ENCODE measurements around the gene INTS1.

The INTS1 gene

DNA sequence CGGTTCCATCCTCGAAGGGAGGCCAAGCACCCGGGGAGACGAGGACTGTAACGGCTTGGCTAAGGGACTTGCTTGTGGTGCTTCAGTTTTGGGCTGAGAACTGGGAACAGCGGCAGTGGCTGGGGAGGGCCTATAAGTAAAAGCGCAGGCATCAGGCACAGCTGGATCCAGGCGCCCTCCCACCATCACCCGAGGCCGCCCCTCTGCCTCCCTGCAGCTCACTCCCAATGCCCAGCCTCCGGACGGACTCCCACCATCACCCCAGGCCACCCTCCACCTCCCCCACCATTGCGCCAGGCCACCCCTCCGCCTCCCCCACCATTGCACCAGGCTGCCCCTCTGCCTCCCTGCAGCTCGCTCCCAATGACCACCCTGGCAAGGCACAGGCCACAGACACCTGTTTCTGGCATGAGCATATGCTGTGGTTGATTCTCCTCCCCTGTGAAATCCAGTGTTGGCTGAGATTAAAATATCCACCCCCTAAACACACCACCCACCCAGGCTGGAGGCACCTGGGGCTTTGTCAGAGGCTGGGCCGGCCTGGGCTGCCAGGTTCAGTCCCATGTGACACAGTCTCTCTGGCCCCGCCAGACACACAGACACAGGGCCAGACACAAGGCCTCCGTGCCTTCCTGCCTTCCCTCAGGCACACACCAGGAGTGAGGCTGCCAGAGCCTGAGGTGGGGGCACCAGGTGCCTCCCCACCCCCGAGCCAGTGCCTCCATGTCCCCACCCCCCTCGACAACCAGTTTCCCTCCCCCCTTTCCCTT, 61.6 kb downstream of the INTS1 start:
- CTCF ChIA-PET = interaction anchor here (0.9 to 1.6 kb wide), 2 partner anchors 11 to 25 kb away, joined by 3 to 4 read pairs; no protein-coding TSS in a partner anchor
- POLR2A ChIA-PET = no interaction called here
- no peak for DNase-seq
- 93% methylated on average over 14 of the region's 20 CpGs for WGBS (ENCODE audit: insufficient coverage)
- Histone ChIP-seq H3K4me3 (ENCODE audit: control insufficient read depth in 1 of 7, extremely low read depth in 1 of 7, insufficient read depth in 4 of 7, low read depth in 2 of 7, low read length in 6 of 7) (no peak overlapping the region), H3K9me3 (ENCODE audit: control extremely low read depth in 1 of 5, control insufficient read depth in 4 of 5, insufficient read depth in 2 of 5, low read depth in 1 of 5, low read length in 4 of 5) (no peaks in the 10 kb centered on the region), H3K27ac (ENCODE audit: insufficient read depth in 1 of 2, low read depth in 1 of 2, low read length in 2 of 2, poor library complexity in 1 of 2, severe bottlenecking in 2 of 2) (no peak overlapping the region), H3K4me1 (ENCODE audit: control extremely low read depth in 1 of 4, control insufficient read depth in 4 of 4, insufficient read depth in 4 of 4, low read length in 3 of 4) (no peaks in the 10 kb centered on the region), H3K27me3 (replicated peaks in 2 of 5; ENCODE audit: control insufficient read depth in 4 of 5, insufficient read depth in 5 of 5, low read length in 4 of 5) (no peaks in the 10 kb centered on the region), H3K36me3 (ENCODE audit: control insufficient read depth in 4 of 4, insufficient read depth in 4 of 4, low read length in 3 of 4) (no peaks in the 10 kb centered on the region)

DNA sequence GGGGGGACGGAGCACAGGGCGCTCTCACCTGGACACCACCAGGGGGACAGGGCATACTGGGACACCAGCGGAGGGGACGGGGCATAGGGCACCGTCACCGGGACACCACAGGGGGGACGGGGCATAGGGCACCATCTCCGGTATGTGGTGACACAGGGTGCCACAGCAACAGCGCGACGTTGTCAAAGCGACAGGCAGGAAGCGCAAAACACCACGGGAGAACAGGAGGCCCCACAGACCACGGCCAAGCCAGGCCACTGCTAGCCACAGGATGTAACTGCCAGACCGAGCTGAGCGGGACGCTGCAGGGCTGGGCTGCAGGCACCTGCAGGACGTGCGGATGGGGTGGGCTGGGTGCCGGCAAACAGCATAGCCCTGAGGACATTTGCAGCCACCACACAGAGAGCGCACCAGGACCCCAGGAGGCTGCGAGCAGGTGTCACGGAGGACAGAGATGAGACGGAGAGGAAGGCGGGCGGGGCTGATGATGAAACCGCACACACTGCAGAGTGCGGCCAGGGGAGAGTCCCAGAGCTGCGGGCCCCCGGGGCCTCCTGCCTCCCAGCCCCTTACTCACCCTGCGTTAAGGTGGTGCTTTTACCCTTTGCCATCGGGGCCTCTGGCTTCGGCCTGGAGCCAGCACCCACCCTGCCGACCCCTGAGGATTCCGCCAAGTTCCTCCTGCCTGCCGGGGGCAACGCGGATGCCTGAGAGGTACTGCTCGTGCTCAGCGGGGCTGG, 62.4 kb downstream of the INTS1 start:
- no peak overlapping the region for H3K4me3 ChIP-seq (ENCODE audit: control insufficient read depth in 1 of 7, extremely low read depth in 1 of 7, insufficient read depth in 4 of 7, low read depth in 2 of 7, low read length in 6 of 7)
- H3K9me3 ChIP-seq (ENCODE audit: control extremely low read depth in 1 of 5, control insufficient read depth in 4 of 5, insufficient read depth in 2 of 5, low read depth in 1 of 5, low read length in 4 of 5) = no peaks in the 10 kb centered on the region
- WGBS (ENCODE audit: insufficient coverage) = 88% methylated on average over 40 of the region's 41 CpGs
- ChIA-PET CTCF (no interaction called here), POLR2A (no interaction called here)
- DNase-seq = no peak
- no peak overlapping the region for H3K27ac ChIP-seq (ENCODE audit: insufficient read depth in 1 of 2, low read depth in 1 of 2, low read length in 2 of 2, poor library complexity in 1 of 2, severe bottlenecking in 2 of 2)
- no peaks in the 10 kb centered on the region for H3K4me1 ChIP-seq (ENCODE audit: control extremely low read depth in 1 of 4, control insufficient read depth in 4 of 4, insufficient read depth in 4 of 4, low read length in 3 of 4)
- no peaks in the 10 kb centered on the region for H3K36me3 ChIP-seq (ENCODE audit: control insufficient read depth in 4 of 4, insufficient read depth in 4 of 4, low read length in 3 of 4)
- H3K27me3 ChIP-seq (replicated peaks in 2 of 5; ENCODE audit: control insufficient read depth in 4 of 5, insufficient read depth in 5 of 5, low read length in 4 of 5) = no peaks in the 10 kb centered on the region

DNA sequence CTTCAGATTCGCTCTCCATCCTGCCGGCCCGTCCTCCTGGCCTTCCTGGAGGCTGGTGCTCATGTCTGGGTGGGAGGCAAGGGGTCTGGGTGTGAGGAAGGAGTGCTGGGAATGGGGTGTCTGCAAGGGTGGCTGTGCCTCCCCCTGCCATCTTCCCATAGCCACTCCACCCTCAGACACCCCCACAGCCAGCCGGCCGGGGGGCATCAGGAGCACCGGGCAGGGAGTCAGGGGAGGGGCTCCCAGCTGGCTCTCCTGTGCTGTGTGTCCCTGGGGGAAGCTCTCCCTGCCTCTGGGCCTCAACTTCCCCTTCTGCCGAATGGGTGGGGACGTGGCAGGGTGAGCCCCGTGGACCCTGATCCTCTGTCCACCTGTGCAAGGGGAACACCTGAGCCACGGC, 63.6 kb downstream of the INTS1 start:
- H3K9me3 ChIP-seq (ENCODE audit: control extremely low read depth in 1 of 5, control insufficient read depth in 4 of 5, insufficient read depth in 2 of 5, low read depth in 1 of 5, low read length in 4 of 5) = no peaks in the 10 kb centered on the region
- ChIA-PET CTCF (interaction anchor here (0.7 to 1.1 kb wide), 2 partner anchors 14 to 34 kb away, joined by 3 read pairs; no protein-coding TSS in a partner anchor), POLR2A (no interaction called here)
- no peak overlapping the region for H3K4me3 ChIP-seq (ENCODE audit: control insufficient read depth in 1 of 7, extremely low read depth in 1 of 7, insufficient read depth in 4 of 7, low read depth in 2 of 7, low read length in 6 of 7)
- no peaks in the 10 kb centered on the region for H3K36me3 ChIP-seq (ENCODE audit: control insufficient read depth in 4 of 4, insufficient read depth in 4 of 4, low read length in 3 of 4)
- no peak overlapping the region for H3K27ac ChIP-seq (ENCODE audit: insufficient read depth in 1 of 2, low read depth in 1 of 2, low read length in 2 of 2, poor library complexity in 1 of 2, severe bottlenecking in 2 of 2)
- WGBS (ENCODE audit: insufficient coverage) = 92% methylated on average over 5 of the region's 10 CpGs
- H3K4me1 ChIP-seq (ENCODE audit: control extremely low read depth in 1 of 4, control insufficient read depth in 4 of 4, insufficient read depth in 4 of 4, low read length in 3 of 4) = no peaks in the 10 kb centered on the region
- DNase-seq = no peak
- H3K27me3 ChIP-seq (replicated peaks in 2 of 5; ENCODE audit: control insufficient read depth in 4 of 5, insufficient read depth in 5 of 5, low read length in 4 of 5) = no peaks in the 10 kb centered on the region

DNA sequence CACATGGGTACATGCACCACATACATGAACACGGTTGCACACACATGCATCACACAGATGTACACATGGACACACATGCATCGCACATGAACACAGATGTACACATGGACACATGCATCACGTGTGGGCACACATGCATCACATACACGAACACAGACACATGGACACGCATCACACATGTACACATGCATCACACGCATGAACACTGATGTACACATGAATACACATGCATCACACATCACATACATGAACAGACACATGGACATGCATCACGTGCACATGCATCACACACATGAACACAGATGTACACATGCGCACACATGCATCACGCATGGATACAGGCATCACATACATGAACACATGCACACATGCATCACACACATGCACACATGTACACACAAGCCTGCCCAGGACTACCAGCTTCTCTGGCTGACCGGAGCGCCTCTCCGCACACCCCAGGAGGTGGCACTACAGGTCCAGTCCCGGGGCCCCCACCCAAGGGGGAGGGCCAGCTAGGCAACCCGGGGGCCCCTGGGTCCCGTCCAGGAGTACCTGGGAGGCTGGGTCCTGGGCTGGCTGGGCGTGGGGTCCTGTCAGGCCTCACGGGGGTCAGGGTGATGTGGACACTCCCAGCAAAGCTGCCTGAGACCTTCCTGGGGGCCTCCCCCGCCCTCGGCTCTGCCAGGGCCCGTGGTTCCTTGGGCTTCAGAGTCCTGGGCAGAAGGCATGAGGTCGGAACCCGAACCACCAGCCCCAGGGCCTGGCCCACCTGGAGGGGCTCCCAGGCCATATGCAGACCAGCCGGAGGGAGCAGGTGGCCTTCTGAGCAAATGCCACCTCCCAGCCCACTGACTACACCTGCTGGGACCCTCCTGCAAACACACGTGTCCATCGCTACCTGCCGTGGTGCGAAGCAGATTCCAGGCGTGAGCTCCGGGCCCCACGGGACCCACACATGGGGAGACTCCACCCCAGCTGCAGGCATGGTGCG, 64.5 kb downstream of the INTS1 start:
- no peaks in the 10 kb centered on the region for H3K36me3 ChIP-seq (ENCODE audit: control insufficient read depth in 4 of 4, insufficient read depth in 4 of 4, low read length in 3 of 4)
- CTCF ChIA-PET = interaction anchor here (1.1 to 1.4 kb wide), 2 partner anchors 13 to 22 kb away, joined by 3 to 5 read pairs; no protein-coding TSS in a partner anchor
- 95% methylated on average over 25 of the region's 31 CpGs for WGBS (ENCODE audit: insufficient coverage)

DNA sequence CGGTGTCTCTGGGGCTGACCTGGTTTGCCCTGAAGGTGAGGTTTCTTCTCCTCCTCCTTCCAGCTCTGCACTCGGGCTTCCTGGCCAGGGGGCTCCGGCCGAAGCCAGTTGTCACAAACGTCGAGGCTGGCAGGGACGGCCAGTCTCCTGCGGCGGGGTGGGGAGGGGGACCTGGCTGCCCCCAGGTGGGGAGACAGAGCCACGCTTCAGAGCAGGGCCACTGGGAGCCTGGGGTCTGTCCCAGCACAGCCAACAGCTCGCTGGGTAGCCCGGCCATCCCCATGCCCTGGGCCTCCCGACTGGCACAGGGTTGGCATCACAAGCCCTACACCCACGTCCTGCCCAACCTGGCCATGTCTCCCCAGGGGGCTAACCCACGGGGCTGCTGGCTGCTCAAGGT, 65.4 kb downstream of the INTS1 start:
- no peak for DNase-seq
- Histone ChIP-seq H3K4me1 (ENCODE audit: control extremely low read depth in 1 of 4, control insufficient read depth in 4 of 4, insufficient read depth in 4 of 4, low read length in 3 of 4) (no peaks in the 10 kb centered on the region), H3K4me3 (ENCODE audit: control insufficient read depth in 1 of 7, extremely low read depth in 1 of 7, insufficient read depth in 4 of 7, low read depth in 2 of 7, low read length in 6 of 7) (no peak overlapping the region), H3K27ac (ENCODE audit: insufficient read depth in 1 of 2, low read depth in 1 of 2, low read length in 2 of 2, poor library complexity in 1 of 2, severe bottlenecking in 2 of 2) (no peak overlapping the region), H3K36me3 (ENCODE audit: control insufficient read depth in 4 of 4, insufficient read depth in 4 of 4, low read length in 3 of 4) (no peaks in the 10 kb centered on the region), H3K9me3 (ENCODE audit: control extremely low read depth in 1 of 5, control insufficient read depth in 4 of 5, insufficient read depth in 2 of 5, low read depth in 1 of 5, low read length in 4 of 5) (no peaks in the 10 kb centered on the region), H3K27me3 (replicated peaks in 2 of 5; ENCODE audit: control insufficient read depth in 4 of 5, insufficient read depth in 5 of 5, low read length in 4 of 5) (no peaks in the 10 kb centered on the region)
- ChIA-PET POLR2A (no interaction called here), CTCF (interaction anchor here (1.4 to 1.7 kb wide), 2 partner anchors 23 to 36 kb away, joined by 5 to 8 read pairs; no protein-coding TSS in a partner anchor)
- 93% methylated on average over 15 of the region's 15 CpGs for WGBS (ENCODE audit: insufficient coverage)

More for the DNA sequence above, 64.5 kb downstream of the INTS1 start:
- Histone ChIP-seq H3K9me3 (ENCODE audit: control extremely low read depth in 1 of 5, control insufficient read depth in 4 of 5, insufficient read depth in 2 of 5, low read depth in 1 of 5, low read length in 4 of 5) (no peaks in the 10 kb centered on the region), H3K27me3 (replicated peaks in 2 of 5; ENCODE audit: control insufficient read depth in 4 of 5, insufficient read depth in 5 of 5, low read length in 4 of 5) (no peaks in the 10 kb centered on the region), H3K4me3 (ENCODE audit: control insufficient read depth in 1 of 7, extremely low read depth in 1 of 7, insufficient read depth in 4 of 7, low read depth in 2 of 7, low read length in 6 of 7) (no peak overlapping the region), H3K4me1 (ENCODE audit: control extremely low read depth in 1 of 4, control insufficient read depth in 4 of 4, insufficient read depth in 4 of 4, low read length in 3 of 4) (no peaks in the 10 kb centered on the region), H3K27ac (ENCODE audit: insufficient read depth in 1 of 2, low read depth in 1 of 2, low read length in 2 of 2, poor library complexity in 1 of 2, severe bottlenecking in 2 of 2) (no peak overlapping the region)
- POLR2A ChIA-PET = no interaction called here
- no peak for DNase-seq

DNA sequence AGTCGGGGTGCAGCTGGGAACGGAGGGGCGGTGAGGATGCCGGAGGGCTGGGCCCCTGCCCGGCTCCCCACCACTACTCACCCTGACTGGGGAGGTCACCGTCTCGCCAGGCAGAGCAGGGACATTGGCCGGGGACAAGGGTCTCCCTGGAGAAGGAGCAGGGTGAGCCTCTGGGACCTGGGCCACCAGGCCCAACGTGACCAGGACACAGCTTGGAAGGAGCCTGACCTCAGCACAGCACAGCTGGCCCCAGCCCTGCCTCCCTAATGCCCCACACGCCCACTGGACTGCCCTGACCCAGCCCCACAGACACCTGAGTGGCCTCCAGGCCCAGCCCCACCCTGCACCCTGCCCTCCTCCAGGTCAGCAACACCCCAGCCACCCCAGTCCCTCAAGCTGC, 66.0 kb downstream of the INTS1 start:
- H3K27me3 ChIP-seq (replicated peaks in 2 of 5; ENCODE audit: control insufficient read depth in 4 of 5, insufficient read depth in 5 of 5, low read length in 4 of 5) = peaks cover 0 to 1% (median 0%) of the 10 kb centered on the region in 5 experiments
- no peak overlapping the region for H3K27ac ChIP-seq (ENCODE audit: insufficient read depth in 1 of 2, low read depth in 1 of 2, low read length in 2 of 2, poor library complexity in 1 of 2, severe bottlenecking in 2 of 2)
- H3K9me3 ChIP-seq (ENCODE audit: control extremely low read depth in 1 of 5, control insufficient read depth in 4 of 5, insufficient read depth in 2 of 5, low read depth in 1 of 5, low read length in 4 of 5) = no peaks in the 10 kb centered on the region
- H3K4me3 ChIP-seq (ENCODE audit: control insufficient read depth in 1 of 7, extremely low read depth in 1 of 7, insufficient read depth in 4 of 7, low read depth in 2 of 7, low read length in 6 of 7) = no peak overlapping the region
- H3K36me3 ChIP-seq (ENCODE audit: control insufficient read depth in 4 of 4, insufficient read depth in 4 of 4, low read length in 3 of 4) = no peaks in the 10 kb centered on the region
- no peak for DNase-seq
- POLR2A ChIA-PET = no interaction called here
- CTCF ChIA-PET = interaction anchor here (1.4 to 1.7 kb wide), 2 partner anchors 23 to 36 kb away, joined by 5 to 8 read pairs; no protein-coding TSS in a partner anchor
- H3K4me1 ChIP-seq (ENCODE audit: control extremely low read depth in 1 of 4, control insufficient read depth in 4 of 4, insufficient read depth in 4 of 4, low read length in 3 of 4) = no peaks in the 10 kb centered on the region
- 98% methylated on average over 10 of the region's 10 CpGs for WGBS (ENCODE audit: insufficient coverage)
